ENCODE measurements around the gene TIMM29.
"Not testable (repeated sequence)": the region's sequence is repeated elsewhere in the genome, so short reads cannot be mapped to it uniquely, and the experiment has no call there.

TIMM29 gene

DNA sequence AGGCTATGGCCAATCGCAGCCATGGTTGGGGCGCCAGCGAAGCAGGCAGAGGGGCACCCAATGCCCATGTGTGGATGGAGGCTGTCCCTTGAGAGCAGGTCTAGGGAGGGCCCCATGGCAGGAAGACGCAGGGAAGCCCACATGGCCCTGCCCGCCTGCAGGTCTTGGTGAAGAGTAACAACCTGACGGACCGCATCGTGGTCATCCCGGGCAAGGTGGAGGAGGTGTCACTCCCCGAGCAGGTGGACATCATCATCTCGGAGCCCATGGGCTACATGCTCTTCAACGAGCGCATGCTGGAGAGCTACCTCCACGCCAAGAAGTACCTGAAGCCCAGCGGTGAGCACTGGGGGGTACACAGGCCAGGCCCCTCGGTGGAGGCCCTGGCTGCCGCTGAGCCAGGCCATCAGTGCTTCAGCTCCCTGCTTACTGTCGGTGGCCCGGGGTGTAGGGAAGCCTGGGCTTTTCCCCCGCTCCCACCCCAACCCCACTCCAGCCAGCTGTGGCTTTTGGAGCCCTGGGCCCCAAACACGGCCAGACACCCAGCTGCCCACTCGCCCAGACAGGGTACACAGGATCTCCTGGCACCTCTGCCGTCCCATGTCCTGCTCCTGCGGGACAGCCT, 14.8 kb upstream of the TIMM29 start:
- DNase-seq, result no peak

GRCh38 chr19:10915130-10916091, 13.2 kb upstream of the TIMM29 start:
- DNase-seq, result no peak

GRCh38 chr19:10916602-10917001, 12.0 kb upstream of the TIMM29 start:
- no peak for DNase-seq

DNA sequence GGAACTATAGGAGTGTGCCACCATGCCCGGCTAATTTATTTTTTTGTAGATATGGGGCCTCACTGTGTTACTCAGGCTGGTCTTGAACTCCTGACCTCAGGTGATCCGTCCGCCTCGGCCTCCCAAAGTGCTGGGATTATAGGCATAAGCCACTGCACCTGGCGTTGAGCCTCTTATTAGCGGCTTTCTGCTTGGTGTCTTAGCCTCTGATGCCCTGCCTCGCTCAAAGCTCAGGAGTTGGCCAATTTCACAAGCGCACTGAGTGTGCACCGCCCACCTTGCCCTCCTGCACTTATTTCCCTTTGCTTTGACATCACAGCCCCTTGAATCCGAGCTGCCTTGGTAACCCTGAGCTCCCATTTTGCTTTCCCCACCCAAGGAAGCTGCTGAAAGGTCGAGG, 10.3 kb upstream of the TIMM29 start:
- DNase-seq, result no peak

GRCh38 chr19:10919352-10920287, 9.0 kb upstream of the TIMM29 start:
- peak; percentile 28 for DNase-seq

DNA sequence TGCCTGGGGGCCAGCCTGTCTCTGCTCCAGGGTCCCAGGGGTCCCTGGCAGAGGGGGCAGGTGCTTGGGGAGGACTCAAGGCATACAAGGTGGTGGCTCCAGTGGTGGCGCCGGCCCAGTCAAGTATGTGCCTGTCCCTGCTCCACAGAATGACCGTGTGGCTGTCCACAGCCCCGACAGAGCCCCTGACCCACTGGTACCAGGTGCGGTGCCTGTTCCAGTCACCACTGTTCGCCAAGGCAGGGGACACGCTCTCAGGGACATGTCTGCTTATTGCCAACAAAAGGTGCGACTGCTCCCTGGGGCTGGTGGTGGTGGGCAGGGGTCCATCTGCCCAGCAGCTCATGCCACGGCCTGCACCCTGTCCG, 8.3 kb upstream of the TIMM29 start:
- no peak for DNase-seq

DNA sequence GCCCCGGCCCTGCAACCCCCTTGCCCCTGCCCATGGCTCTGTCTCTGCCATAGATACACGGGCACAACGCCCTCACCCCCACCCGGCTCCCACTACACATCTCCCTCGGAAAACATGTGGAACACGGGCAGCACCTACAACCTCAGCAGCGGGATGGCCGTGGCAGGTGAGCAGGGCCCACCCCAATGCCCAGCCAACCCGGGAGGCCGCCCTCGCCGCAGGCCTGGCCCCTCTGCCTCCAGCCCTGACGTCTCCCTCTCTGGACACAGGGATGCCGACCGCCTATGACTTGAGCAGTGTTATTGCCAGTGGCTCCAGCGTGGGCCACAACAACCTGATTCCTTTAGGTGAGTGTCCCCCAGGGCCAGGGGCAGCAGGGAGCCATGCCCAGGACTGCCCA, 7.8 kb upstream of the TIMM29 start:
- DNase-seq, result no peak

DNA sequence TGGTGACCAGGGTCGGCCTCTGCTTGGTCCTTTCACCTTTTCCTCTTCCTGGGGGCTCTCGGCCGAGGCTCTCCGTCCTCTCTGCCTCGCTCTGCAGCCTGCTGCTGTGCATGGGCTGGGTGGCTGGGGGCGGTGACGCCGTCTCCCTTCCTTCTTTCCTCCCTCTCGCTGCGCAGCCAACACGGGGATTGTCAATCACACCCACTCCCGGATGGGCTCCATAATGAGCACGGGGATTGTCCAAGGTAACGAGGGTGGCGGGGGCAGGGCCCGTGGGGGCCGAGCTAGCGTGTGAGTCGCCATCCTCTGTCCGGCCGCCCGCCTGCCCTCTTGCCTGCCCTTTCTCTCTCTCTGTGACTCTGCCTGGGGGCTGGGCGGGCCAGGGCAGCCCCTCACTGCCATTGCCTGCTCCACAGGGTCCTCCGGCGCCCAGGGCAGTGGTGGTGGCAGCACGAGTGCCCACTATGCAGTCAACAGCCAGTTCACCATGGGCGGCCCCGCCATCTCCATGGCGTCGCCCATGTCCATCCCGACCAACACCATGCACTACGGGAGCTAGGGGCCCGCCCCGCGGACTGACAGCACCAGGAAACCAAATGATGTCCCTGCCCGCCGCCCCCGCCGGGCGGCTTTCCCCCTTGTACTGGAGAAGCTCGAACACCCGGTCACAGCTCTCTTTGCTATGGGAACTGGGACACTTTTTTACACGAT, 7.3 kb upstream of the TIMM29 start:
- DNase-seq, result no peak

- no peak for DNase-seq
These were observed 6.5 kb upstream of the TIMM29 start for GRCh38 chr19:10921910-10922637.

- no peak for DNase-seq
These were observed 6.0 kb upstream of the TIMM29 start for GRCh38 chr19:10922638-10923014.

DNA sequence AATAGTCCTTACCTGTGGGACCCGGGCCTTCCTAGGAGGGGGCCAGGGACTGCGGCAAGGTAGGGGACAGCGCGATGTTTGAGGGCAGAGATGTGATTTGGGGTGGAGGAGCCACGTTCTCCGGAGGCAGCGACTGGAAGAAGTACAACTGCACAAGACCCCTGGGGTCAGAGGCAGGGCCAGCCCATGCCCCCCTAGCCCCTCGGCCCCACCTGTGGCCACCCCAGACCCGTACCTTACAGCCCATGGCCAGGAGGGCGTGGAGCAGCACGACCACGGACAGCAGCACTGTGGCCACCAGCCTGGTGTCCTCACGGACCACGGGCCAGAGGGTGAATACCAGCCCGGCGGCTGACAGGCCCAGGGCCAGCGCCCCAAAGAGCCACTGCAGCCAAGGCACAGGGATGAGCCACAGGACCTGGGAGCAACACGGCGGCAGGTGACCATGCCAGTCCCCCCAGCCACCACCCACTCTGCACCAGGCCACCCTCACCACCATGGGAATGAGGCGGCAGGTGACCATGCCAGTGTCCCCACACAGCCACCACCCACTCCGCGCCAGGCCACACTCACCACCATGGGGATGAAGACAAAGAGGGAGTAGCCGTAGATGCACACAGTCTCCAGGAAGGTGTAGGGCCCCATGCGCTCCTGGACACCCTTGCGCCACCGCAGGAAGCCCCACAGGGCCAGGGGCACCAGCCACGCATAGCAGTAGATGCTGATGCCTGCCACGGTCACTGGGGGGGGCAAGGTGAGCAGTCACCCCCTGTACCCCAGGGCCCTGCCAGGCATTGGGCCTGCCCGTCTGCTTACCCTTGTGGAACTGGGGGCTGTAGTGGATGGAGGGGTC, 5.1 kb upstream of the TIMM29 start:
- DNase-seq, result no peak

- DNase-seq, result no peak
These were observed 4.0 kb upstream of the TIMM29 start for GRCh38 chr19:10924597-10924996.

GRCh38 chr19:10927730-10928562, 665 bp upstream of the TIMM29 start:
- peak; percentile 32 for DNase-seq

GRCh38 chr19:10929402-10929794, 787 bp downstream of the TIMM29 start:
- peak; percentile 45 for DNase-seq

- DNase-seq, result no peak
These were observed 6.9 kb downstream of the TIMM29 start for GRCh38 chr19:10935371-10936059.

DNA sequence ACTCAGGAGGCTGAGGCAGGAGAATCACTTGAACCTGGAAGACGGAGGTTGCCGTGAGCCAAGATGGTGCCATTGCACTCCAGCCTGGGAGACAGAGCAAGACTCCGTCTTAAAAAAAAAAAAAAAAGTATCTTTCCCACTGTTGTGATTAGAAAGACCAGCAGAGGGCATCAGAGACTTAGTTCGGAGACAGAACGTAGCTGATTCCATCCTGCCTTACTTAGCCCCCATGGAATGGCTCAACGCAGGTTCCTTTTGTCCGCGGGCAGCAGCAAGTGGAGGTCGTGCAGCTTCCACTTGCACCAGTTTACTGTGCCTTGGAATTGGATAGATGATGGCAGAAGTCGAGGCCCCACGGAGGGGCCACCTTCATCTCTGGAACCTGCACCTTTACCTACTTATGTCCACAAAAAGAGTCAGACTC, 8.1 kb downstream of the TIMM29 start:
- DNase-seq, result peak; percentile 89

DNA sequence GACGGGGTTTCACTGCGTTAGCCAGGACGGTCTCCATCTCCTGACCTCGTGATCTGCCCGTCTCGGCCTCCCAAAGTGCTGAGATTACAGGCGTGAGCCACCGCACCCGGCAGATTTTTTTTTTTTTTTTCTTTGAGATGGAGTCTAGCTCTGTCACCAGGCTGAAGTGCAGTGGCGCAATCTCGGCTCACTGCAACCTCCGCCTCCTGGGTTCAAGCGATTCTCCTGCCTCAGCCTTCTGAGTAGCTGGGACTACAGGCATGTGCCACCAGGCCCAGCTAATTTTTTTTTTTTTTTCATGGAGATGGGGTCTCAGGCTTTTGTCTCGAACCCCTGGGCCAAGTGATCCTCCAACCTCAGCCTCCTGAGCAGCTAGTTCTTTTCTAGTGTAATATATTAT, 13.0 kb downstream of the TIMM29 start:
- peak; percentile 51 for DNase-seq

DNA sequence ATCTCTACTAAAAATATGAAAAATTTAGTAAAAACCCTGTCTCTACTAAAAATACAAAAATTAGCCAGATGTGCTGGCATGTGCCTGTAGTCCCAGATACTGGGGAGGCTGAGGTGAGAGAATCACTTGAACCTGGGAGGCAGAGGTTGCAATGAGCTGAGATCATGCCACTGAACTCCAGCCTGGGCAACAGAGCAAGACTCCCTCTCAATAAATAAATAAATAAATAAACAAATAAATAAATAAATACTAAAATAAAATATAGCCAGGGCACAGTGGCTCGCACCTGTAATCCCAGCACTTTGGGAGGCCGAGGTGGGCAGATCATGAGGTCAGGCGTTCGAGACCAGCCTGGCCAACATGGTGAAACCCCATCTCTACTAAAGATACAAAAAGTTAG, 14.8 kb downstream of the TIMM29 start:
- not testable (repeated sequence) for DNase-seq

DNA sequence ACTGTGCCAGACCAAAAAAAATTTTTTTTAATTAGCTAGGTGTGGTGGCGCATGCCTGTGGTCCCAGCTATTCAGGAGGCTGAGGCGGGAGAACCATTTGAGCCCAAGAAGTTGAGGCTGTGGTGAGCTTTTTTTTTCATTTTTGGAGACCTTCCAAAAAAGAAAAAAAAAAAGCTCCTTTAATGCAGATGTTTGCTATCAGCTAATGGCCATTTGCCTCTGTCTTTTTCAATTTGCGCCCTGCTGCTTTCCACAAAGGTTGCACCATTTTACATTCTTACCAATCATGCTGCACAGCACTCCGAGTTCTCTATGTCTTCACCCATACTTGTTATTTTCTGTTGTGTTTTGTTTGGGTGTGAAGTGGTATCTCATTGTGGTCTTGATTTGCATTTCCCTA, 16.7 kb downstream of the TIMM29 start:
- no peak for DNase-seq

Measured in DMS53 (cell line).